Neutrophil (primary cell): Measurements from ENCODE around the gene VNN1.

Experiments
- H3K27ac ChIP-seq: fragments of 200-600 bp; sonication (generic); 2 replicates; pipeline ENCODE4 v1.5.1; 2016; ENCODE audit warnings: mild to moderate bottlenecking, moderate library complexity
- H3K27me3 ChIP-seq: fragments of 200-600 bp; sonication (generic); 2 replicates; pipeline ENCODE4 v1.6.0; 2016; ENCODE audit warnings: mild to moderate bottlenecking
- H3K36me3 ChIP-seq: fragments of 200-600 bp; sonication (generic); 2 replicates; pipeline ENCODE4 v1.5.1; 2017
- H3K4me1 ChIP-seq, 2 experiments: fragments of 200-600 bp in 1 of 2; sonication (generic) in 1 of 2; 1 replicate in 1 of 2; 2 replicates in 1 of 2; pipeline versions ENCODE4 v1.5.1 to v1.6.1; 2013 to 2016; ENCODE audit warnings: low read depth in 1 of 2, low read length in 1 of 2, mild to moderate bottlenecking in 1 of 2, moderate library complexity in 1 of 2; ENCODE audit not compliant: control insufficient read depth in 1 of 2, insufficient read depth in 1 of 2
- H3K4me3 ChIP-seq, 2 experiments: fragments of 200-600 bp in 1 of 2; sonication (generic) in 1 of 2; 1 replicate in 1 of 2; 2 replicates in 1 of 2; pipeline ENCODE4 v1.5.1; 2013 to 2016; ENCODE audit warnings: low read depth in 1 of 2, low read length in 1 of 2, mild to moderate bottlenecking in 1 of 2, moderate library complexity in 1 of 2
- H3K9me3 ChIP-seq: fragments of 200-600 bp; sonication (generic); 2 replicates; pipeline ENCODE4 v1.5.1; 2016
- CTCF ChIP-seq: fragments of 200-600 bp; sonication (generic); IDR thresholded peaks from 2 replicates; pipeline ENCODE4 v1.5.1; 2016; ENCODE audit warnings: antibody characterized with exemption

Gene VNN1

GRCh38 chr6:132675749-132676148 lies 38.1 kb downstream of the VNN1 start:
- TF ChIP-seq CTCF: no peak
- no peaks in the 10 kb centered on the region for H3K36me3 ChIP-seq
- no peak overlapping the region for H3K4me3 ChIP-seq
- peaks cover 49 to 50% of the 10 kb centered on the region in 2 experiments for H3K4me1 ChIP-seq
- no peaks in the 10 kb centered on the region for H3K27me3 ChIP-seq
- peak overlapping the region; percentile 49 for H3K27ac ChIP-seq
- H3K9me3 ChIP-seq: no peaks in the 10 kb centered on the region

- Histone ChIP-seq H3K4me1 (peaks cover 56 to 57% of the 10 kb centered on the region in 2 experiments), H3K27me3 (no peaks in the 10 kb centered on the region), H3K4me3 (no peak overlapping the region), H3K36me3 (no peaks in the 10 kb centered on the region), H3K9me3 (no peaks in the 10 kb centered on the region), H3K27ac (peak overlapping the region; percentile 49)
- no peak for TF ChIP-seq CTCF
Observed at GRCh38 chr6:132675002-132675401, 38.9 kb downstream of the VNN1 start.

GRCh38 chr6:132673376-132674094 lies 40.3 kb downstream of the VNN1 start:
- TF ChIP-seq CTCF: no peak
- no peaks in the 10 kb centered on the region for H3K36me3 ChIP-seq
- no peaks in the 10 kb centered on the region for H3K27me3 ChIP-seq
- no peak overlapping the region for H3K4me3 ChIP-seq
- no peaks in the 10 kb centered on the region for H3K9me3 ChIP-seq
- H3K4me1 ChIP-seq: peaks cover 60 to 61% of the 10 kb centered on the region in 2 experiments
- H3K27ac ChIP-seq: peak overlapping the region; percentile 49

- TF ChIP-seq CTCF: no peak
- H3K27ac ChIP-seq: peak overlapping the region; percentile 79
- no peaks in the 10 kb centered on the region for H3K36me3 ChIP-seq
- H3K4me3 ChIP-seq: no peak overlapping the region
- H3K27me3 ChIP-seq: no peaks in the 10 kb centered on the region
- no peaks in the 10 kb centered on the region for H3K9me3 ChIP-seq
- H3K4me1 ChIP-seq: peaks cover 52 to 58% of the 10 kb centered on the region in 2 experiments
Observed at GRCh38 chr6:132671295-132671694, 42.6 kb downstream of the VNN1 start.

- Histone ChIP-seq H3K4me3 (peak overlapping the region in 1 of 2 experiments; percentile 29), H3K9me3 (no peaks in the 10 kb centered on the region)
- TF ChIP-seq CTCF: peak; percentile 57
Observed at GRCh38 chr6:132669690-132670291, 44.1 kb downstream of the VNN1 start.

More at GRCh38 chr6:132669690-132670291, 44.1 kb downstream of the VNN1 start:
- no peaks in the 10 kb centered on the region for H3K36me3 ChIP-seq
- no peaks in the 10 kb centered on the region for H3K27me3 ChIP-seq
- H3K4me1 ChIP-seq: peaks cover 37 to 42% of the 10 kb centered on the region in 2 experiments
- peak overlapping the region; percentile 79 for H3K27ac ChIP-seq
